Measurements from ENCODE around the gene WWC2.

- TF ChIP-seq POLR2A (IDR thresholded peaks at IDR 0.05) (no peak), CTCF (IDR thresholded peaks at IDR 0.05 in 4 of 5, conservative IDR thresholded peaks at IDR 0.05 in 1 of 5) (no peak)
These were observed 151.8 kb downstream of the WWC2 start for GRCh38 chr4:183250831-183251230.

Measured in gastrocnemius medialis (tissue), 4 donors.